SKM-1 treated with dmso at 0.1 percent for 144 hours (cell line): ENCODE measurements around the gene GALNT2.

Experiments
- DNase-seq: peaks from one replicate; lab custom pipeline; 2025; ENCODE audit not compliant: unreplicated experiment; lab: John Stamatoyannopoulos, UW

GALNT2 gene

DNA sequence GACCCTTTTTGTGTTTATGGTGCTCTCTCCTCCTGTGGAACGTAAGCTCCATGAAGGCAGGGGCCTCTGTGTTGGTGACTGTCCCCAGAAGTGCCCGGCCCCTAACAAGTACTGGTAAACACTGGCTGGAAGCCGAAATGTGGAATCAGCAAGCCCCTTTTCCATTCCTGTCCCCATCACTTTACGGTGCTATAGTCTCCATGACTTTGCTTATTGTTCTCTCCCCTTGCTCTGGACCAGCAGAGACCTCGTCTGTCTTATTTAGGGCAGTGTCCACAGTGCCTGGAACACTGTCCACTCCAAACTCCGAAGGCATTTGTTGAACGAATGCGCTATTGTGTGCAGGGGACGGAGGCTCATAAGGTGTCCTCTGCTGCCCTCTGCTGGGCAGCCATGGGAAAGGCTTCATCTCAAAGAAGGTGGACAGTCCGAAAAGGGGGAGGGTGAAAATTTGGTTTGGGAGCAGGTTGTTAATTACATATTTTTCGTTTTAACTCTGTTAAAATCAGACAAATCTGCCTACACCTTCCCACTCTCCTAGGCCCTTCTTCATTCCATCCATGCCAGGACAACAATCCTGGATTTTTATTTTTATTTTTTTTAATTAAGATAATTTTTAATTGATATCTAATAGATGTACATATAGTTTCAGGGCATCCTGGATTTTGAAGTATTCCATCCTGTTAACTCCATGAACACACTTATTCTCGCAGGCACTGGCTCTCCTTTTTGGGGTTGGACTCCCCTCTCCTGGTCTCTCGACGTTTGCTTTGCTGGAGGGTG lies 243.5 kb downstream of the GALNT2 start:
- peak; percentile 85 for DNase-seq

DNA sequence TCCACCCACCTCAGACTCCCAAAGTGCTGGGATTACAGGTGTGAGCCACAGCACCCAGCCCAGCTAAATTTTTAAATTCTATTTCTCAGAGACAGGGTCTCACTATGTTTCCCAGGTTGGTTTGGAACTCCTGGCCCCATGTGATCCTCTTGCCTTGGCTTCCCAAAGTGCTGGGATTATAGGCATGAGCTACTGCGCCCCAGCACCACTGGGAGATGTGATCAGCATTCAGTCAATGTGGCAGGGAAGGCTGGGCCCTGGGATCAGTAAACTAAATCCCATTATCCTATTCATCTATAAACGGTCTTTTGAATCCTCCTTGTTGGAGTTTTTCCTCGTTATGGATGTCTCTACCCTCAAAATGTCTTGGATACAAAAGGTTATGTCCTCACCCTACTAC lies 245.6 kb downstream of the GALNT2 start:
- DNase-seq = no peak

DNA sequence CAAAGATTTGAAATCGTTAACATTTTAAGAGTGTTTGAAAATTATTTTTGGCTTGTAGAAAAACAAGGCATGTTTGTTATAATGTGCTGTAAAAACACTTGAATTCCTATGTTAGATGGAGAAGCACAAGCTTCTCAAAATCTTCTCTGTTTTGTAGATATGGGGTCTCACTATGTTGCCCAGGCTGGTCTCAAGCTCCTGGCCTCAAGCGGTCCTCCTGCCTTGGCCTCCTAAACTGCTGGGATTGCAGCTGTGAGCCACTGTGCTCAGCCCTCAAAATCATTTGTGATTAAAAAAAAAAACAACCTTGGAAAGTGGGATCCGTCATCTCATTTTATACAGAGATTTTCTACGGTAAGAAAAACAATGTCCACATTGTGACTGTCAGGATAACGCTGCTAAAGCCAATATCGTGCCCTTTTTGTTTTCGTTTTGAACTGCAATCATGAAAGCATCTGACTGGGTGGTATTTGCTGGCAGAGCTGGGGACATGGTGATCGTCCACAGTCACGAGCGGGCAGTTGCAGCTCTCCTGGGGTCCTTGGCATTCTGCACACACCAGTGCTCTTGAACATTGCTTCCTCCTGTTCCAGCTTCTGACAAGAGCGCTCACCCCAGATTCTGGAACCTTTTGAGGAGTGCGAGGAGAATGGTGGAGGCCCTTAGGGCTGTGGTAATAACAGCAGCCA lies 246.6 kb downstream of the GALNT2 start:
- DNase-seq = no peak

DNA sequence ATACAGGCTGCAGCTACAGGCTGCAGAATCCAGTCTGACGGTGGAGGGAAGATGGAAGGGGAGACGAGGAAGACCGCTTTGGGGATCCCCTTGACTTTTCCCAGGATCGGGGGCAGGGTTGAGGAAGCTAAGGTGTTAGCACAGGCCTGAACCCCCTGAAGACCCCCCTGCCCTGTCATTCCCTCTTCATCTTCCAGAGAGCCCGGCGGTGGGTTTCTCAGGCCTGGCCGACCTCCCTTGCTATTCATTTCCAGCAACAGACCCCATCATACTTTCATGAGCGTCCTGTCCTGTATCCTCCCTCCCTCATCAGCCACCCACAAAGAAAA lies 247.1 kb downstream of the GALNT2 start:
- no peak for DNase-seq

DNA sequence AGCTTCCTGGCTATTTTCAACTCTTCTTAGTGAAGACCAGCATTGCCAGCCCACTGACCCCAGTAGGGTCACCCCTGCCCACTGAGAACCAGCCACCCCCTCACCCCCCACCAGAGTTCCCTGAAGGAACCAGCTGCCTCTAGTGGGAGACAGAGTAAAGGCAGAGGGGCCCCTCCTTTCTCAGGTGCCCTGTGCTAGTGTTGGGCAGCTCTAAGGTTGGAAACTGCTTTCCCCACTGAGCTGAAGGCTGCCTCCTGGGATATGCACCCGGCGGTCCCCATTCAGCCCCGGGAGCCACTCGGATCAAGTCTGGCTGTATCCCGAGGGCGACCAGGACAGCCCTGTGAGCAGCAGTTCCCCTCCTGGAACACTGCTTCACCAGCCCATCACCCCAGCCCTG lies 248.1 kb downstream of the GALNT2 start:
- DNase-seq = no peak

DNA sequence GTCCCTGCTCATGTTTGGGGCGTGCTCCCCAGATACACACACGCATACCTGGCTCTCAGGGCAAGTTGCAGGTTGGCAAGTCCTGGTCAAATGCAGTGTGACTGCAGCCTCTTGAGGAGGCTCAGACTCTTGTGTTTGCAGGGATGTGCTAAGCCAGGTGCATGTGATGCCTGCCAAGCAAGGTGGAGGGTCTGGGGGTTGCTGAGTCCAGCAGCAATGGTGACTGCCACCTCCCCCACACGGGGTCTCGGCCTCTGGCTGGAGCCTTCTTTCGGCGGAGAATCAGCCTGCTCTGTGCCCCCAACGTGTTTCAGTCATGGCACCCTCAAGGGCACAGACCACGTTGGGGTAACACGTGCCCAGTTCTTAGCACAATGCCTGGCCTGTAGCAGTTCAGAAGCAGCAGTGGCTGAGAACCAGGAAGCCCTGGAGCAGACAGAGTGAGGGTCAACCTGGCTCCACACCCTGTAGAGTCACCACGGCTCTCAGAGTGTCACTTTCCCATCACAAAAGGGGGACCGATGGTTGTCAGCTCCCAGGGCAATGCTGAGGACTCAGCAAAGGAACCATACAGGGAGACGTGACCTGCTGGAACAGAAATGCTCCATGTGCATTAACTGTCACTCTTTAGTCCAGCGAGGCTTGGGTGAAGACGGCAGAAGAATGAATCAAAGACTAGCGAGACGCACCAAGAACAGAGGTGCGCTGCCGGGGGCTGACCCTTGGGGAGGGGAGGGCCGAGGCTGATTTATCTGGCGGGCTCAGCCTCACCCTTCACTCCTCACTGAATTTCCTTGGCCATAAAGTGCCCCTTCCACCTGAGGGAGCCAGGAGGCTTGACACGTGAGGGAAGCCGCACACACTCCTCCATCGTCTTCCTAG lies 250.1 kb downstream of the GALNT2 start:
- DNase-seq = no peak

DNA sequence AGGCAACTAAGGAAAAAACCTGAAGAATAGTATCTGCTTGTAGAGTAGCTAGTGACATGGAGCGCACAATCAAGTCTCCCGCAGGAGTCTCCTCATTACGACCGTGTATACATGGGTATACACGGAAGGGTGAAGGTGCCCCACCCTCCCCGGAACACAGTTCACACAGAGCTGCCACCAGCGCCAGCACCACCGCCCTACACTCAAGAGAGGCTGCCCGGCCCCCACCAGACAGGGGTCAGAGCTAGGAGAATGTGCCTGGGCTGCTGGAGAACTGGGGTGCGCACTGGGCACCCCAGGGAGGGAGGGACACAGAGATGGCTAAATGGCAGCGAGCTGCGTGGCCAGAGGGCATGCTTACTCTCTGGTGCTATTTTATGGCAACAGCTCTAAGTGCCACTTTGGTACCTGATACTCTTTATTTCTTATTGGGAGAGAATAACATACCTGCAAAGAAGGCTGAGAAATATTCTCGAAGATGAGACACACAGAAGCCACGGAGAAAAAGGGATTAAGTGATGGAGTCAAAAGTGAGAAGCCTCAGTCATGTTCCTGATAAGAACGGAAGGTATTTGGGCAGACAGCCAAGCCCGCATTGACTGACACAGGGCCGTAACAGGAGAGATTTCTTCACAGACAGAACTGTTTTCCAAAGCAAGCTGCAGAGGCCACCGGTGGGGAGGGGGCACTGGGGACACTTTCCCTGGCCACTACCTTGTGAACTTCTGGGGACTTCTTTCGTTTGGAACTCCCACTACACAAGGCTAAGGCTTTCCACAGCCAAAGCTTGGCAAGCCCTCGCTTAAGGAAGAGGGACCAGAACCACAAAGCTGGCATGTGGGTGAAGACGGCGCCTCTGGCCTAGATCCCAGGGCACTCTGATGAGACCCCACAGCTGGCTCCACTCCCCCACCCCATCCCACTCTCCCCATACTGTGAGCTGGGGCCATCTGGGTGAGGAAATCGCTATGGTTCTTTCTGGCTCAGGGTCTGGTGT lies 251.1 kb downstream of the GALNT2 start:
- DNase-seq = no peak

DNA sequence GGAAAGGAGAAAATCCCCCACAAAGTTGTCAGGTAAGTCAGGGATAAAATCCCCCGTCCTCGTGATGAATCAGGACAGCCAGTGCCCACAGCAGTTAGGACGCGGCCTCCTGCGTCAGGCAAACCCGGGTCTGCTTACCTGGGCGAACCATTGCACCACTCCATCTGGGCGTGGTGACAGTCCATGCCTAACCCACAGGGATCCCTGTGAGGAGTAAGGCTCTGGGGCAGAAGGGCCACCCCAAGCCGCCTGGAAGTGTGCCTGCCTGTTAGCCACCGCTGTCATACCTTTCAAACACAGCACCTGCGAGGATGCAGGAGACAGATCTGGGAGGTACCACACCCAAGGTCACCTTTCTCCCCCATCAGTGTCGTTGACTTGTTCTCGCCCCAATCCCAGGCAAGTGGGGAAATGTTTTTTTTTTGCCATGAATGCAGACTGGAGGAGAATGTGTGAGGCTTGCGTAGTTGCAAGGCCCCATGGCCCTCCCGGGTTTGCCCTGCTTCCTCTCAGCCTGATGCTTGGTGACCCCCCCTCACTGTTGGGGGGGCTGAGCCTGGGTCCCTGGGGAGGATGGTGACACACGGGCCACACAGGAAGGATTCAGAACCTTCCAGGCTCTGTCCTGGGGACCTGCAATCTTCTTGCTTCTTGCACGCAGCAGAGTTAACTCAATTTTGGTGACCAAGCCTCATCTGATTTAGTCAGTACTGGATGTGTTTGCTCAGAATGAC lies 252.1 kb downstream of the GALNT2 start:
- no peak for DNase-seq

DNA sequence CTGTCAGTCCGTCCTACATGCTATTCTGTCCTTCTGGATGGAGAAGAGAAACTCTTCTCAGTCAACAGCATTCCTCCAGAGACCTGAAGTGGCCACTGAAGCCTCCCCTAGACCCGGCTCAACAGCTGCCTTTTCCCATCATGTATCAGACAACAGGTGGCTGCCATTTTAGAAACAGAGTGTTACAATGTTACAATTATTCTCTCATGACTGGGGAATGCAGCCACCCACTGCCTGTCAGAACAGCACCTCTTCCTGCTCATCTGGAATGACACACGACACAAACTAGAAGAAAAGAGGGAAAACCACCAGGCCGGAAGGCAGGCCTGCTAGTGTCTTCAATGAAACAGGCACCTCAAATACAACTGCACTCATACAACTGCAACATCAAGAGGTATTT lies 253.8 kb downstream of the GALNT2 start:
- no peak for DNase-seq

DNA sequence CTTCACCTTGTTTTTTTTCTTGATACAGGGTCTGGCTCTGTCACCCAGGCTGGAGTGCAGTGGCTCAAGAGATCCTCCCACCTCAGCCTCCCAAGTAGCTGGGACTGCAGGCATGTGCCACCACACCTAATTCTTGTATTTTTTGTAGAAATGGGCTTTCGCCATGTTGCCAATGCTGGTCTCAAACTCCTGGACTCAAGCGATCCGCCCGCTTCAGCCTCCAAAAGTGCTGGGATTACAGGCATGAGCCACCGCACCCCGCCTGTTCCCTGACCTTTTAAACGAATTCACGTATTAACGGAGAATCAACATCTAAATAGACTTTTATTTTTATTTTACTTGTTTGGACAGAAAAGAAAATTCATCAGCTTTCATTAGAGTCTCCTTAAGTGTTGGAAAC lies 254.3 kb downstream of the GALNT2 start:
- no peak for DNase-seq

DNA sequence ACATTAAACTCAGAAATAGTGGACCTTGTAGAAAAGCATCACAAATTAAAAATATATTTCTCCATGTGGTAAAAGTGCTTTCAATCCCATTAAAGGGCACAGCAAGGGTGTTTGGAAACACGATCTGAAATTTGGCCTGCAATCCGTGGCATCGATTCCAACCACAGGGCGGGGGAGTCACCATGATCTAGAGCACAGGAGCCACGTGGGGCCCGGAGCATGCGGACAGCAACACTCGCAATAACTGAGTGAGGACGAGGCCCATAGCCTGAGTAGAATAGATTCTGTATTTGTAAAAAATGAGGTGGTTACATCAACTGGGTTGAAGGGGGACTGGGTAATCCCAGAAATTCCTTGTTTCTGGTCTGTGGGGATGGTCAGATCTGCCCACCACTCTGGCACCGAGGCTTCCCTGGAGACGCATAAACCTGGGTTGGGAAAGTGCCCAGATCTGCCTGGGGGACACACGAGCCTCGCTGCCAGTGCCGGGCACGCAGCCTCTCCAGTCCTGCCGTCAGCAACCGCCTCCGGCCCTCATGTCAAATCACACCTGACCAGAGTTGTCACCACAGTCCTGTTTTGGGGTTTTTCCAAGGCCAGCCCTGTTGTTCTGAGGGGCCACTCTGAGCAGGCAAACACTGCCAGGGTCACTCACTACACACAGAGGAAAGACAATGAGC lies 254.8 kb downstream of the GALNT2 start:
- DNase-seq = no peak

DNA sequence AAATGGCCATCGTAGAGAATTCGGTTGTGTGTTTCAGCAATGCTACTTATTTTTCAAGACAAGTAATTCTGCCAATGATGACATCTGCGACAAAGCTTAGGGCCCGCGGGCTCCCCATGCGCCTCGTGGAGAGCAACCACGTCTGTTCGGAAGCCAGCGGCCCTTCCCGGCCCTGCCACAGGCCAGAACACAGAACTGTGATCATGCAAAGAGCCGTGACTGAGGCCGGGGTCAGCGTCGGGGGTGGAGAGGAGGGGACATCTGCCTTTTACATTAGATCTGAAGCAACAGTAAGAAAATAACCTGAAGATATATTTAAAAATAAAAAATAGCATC lies 255.4 kb downstream of the GALNT2 start:
- no peak for DNase-seq

DNA sequence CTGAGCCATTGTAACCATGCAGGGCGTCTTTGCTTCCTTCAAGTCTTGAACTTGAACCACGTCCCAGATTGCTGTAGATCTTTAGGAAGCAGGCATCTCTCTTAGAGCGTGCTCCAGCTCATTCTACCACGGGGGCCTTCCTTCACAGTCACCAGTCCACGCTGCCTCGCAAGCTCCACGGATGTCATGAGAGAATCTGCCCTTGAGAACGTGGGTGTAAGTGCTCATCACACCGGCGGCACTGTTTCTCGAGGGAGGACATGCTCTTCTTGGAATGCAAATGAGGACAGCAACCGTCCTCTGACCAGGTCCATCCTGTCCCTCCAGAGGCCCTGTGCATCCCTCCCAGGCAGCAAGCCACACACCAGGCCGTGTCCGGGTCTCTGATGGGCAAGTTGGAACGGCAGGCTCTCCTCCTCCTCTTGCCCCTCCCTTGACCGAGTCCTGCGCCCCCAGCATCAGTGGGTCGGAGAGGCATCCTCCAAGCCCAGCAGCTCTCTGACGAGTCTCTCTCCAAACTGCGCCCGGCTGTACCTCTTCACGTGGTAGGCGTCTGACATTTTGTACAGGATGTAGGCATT lies 256.0 kb downstream of the GALNT2 start:
- no peak for DNase-seq

DNA sequence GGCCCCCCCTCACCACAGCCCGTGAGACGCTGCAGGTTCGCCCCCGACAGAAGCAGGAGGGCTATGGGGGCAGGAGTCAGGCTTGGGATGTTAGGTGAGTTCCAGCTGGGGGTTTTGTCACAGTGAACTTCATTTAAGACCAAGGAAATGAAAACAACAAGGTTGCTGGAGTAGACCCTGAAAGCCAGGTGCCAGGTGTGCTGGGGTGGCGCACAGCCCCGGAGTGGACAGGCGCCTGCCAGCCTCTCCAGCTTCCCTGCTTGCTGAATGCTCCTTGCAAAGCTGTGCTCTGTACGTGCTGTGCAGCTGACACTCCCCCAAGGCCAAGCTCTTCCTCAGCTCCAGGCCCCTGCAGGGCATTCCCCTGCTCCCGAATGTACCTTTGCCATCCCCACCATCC lies 256.6 kb downstream of the GALNT2 start:
- DNase-seq = no peak

DNA sequence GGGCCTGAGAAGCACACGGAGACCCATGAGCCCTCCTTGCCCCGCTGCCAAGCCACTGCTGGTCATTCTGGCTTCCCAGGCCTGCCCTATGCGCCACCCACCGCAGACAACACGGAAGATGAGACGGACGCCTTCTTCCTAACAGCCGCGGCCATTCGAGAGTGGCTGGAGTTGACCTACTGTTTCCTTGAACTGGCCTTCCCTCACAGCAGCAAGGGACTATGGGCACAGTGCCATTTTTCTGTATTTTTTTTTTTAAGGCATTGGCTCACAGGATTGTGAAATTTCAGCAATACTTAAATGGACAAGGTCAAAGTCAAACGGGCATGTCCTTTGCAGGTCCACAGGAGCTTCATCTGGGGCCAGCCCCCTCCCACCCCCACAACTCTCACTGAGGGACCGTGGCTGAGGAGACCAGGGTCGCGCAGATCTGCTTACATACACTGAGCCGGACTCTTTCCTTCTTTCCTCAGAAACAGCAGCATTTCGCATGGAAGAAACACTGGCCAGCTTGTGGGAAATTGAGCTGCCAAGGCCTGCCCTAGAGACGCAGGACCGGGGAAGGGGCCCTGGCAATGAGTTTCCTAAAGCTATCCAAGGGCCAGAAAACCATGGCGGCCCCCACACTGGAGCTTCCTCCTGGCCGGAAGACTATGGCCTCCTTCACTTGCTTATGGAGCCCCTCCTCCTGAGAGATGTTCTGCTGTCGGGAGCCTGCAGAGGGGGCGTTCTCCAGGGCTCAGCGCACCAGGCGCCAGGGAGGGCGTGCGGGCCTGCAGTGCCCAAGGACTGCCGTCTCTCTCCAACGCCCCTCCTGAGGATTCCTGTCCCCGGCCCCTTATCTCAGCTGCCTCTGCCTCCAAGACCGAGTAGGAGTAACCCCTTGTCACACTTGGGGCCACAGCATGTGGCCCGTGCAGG lies 260.2 kb downstream of the GALNT2 start:
- no peak for DNase-seq

DNA sequence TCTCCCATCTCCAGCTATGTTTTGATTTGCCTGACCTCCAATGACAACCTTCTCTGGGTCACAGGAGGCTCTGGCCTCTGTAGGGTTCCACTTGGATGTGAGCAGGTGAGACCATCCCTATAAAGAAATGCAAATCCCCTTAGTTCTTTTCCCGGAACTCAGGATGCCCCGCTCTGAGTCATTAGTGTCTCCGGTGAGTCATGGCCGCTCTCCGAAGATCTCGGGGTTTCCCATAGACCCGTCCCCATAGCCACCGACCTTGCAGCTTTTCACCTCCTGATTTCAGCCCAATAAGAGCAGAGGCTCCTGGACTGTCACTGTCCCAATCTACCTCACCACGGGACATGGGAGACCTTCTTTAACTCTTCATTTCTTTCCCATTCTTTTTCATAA lies 260.9 kb downstream of the GALNT2 start:
- DNase-seq = no peak

DNA sequence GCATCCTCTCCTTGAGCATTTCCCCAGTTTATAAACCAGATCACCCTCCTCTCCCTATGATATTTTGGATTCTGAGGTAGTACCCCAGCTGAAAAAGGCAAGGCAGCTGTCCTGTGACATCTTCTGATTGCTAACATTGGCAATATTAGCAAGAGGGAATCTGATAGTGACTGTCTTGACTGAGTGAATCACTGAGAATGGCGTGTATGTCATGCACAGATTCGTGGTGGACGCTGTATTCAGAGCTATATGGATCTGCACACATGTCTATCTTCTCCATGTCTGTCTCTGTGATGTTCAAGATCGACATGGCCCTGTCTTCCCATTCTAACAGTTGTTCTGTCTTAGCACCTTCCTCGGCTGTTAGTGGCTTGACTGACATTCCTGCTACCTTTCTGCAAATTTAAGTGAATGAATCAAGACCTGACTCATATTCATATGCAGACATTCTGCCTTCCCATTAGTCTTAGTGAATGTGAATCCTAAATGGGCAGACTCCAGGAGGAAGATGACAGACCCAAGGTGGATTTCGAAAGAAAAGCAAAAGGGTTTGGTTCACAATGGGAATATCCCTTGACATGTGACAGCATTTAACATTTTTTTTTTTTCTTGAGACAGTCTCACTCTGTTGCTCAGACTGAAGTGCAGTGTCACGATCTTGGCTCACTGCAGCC lies 261.4 kb downstream of the GALNT2 start:
- no peak for DNase-seq

DNA sequence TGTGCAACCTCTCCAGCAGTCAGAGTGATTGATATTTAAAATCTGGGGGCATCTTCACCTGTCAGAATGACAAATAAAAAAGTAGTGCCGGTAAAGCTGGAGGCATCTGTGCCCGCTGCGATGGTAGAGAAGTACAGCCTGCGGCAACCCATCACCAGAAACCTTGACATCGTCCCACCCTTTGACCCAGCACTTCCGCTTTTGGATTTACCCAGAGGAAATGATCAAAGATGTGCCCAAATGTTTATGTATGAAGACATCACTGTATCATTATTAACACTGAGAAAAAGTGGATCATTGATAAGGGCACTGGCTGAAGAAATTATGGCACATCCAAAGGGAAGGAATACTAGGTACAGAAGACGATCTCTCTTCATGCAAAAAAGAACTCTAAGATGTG lies 263.1 kb downstream of the GALNT2 start:
- no peak for DNase-seq
